Mesendoderm (in vitro differentiated cells): ENCODE results near the gene PYURF.

Source experiments
- DNase-seq: peaks from one replicate; pipeline ENCODE4 v3.0.0; 2013
- H2AK5ac ChIP-seq: 2 replicates; pipeline ENCODE4 v1.6.1; 2013; ENCODE audit warnings: low read length, inconsistent platforms
- H2BK120ac ChIP-seq: 2 replicates; pipeline ENCODE4 v1.6.1; 2013; ENCODE audit warnings: low read depth, mild to moderate bottlenecking, low read length, moderate library complexity, mixed read lengths
- H2BK15ac ChIP-seq: replicated peaks from 2 replicates; pipeline ENCODE4 v1.6.1; 2013; ENCODE audit warnings: low read depth, mild to moderate bottlenecking, moderate library complexity
- H2BK5ac ChIP-seq: 2 replicates; pipeline ENCODE4 v1.6.1; 2013; ENCODE audit warnings: low read length, inconsistent platforms
- H3K18ac ChIP-seq: 2 replicates; pipeline ENCODE4 v1.6.1; 2013; ENCODE audit warnings: mild to moderate bottlenecking, low read length, mixed read lengths
- H3K23ac ChIP-seq: one replicate; pipeline ENCODE4 v1.6.1; 2013; ENCODE audit warnings: low read length
- H3K27ac ChIP-seq: 2 replicates; pipeline ENCODE4 v1.5.1; 2013; ENCODE audit warnings: low read depth, mild to moderate bottlenecking, inconsistent platforms, low read length, moderate library complexity
- H3K27me3 ChIP-seq: 2 replicates; pipeline ENCODE4 v1.6.1; 2013; ENCODE audit warnings: low read length, control low read depth, mild to moderate bottlenecking, inconsistent platforms; ENCODE audit not compliant: insufficient read depth, poor library complexity
- H3K36me3 ChIP-seq: 2 replicates; pipeline ENCODE4 v1.6.1; 2013; ENCODE audit warnings: low read length, inconsistent platforms; ENCODE audit not compliant: control insufficient read depth, insufficient read depth
- H3K4ac ChIP-seq: one replicate; pipeline ENCODE4 v1.6.1; 2013; ENCODE audit warnings: low read depth, mild to moderate bottlenecking, low read length, moderate library complexity
- H3K4me1 ChIP-seq: 2 replicates; pipeline ENCODE4 v1.6.1; 2013; ENCODE audit warnings: low read depth, low read length, inconsistent platforms; ENCODE audit not compliant: control insufficient read depth
- H3K4me2 ChIP-seq: 2 replicates; pipeline ENCODE4 v1.6.1; 2013; ENCODE audit warnings: low read length
- H3K4me3 ChIP-seq: 2 replicates; pipeline ENCODE4 v1.5.1; 2013; ENCODE audit warnings: mild to moderate bottlenecking, low read length
- H3K56ac ChIP-seq: one replicate; pipeline ENCODE4 v1.6.1; 2013; ENCODE audit warnings: low read length
- H3K79me1 ChIP-seq: 2 replicates; pipeline ENCODE4 v1.6.1; 2013; ENCODE audit warnings: low read length, inconsistent platforms
- H3K79me2 ChIP-seq: 2 replicates; pipeline ENCODE4 v1.6.1; 2013; ENCODE audit warnings: mild to moderate bottlenecking, low read length; ENCODE audit not compliant: control insufficient read depth, insufficient read depth
- H3K9ac ChIP-seq: 2 replicates; pipeline ENCODE4 v1.6.1; 2013; ENCODE audit warnings: low read length, inconsistent platforms
- H4K5ac ChIP-seq: one replicate; pipeline ENCODE4 v1.6.1; 2013; ENCODE audit warnings: low read length
- H4K8ac ChIP-seq: one replicate; pipeline ENCODE4 v1.6.1; 2013; ENCODE audit warnings: low read depth, mild to moderate bottlenecking, control low read depth, low read length, moderate library complexity
- WGBS: extraction: QIAGEN DNeasy Blood & Tissue Kit; methylation state at CpG from one replicate; pipeline ENCODE4 v1.1.7; 2013; ENCODE audit warnings: low lambda C conversion rate, missing lambda C conversion rate; ENCODE audit not compliant: insufficient coverage; ENCODE audit errors: extremely low coverage; 5-methylcytosine and 5-hydroxymethylcytosine counted together

The PYURF gene

GRCh38 chr4:88537709-88538108 is 14.1 kb upstream of the PYURF start:
- no peak overlapping the region for H3K27ac ChIP-seq
- no peak for DNase-seq
- H3K4ac ChIP-seq = no peak overlapping the region
- no peak overlapping the region for H3K23ac ChIP-seq
- H3K27me3 ChIP-seq = no peaks in the 10 kb centered on the region
- H3K79me1 ChIP-seq = no peaks in the 10 kb centered on the region
- no peak overlapping the region for H2BK120ac ChIP-seq
- no peak overlapping the region for H2BK15ac ChIP-seq
- H2AK5ac ChIP-seq = no peak overlapping the region
- no peak overlapping the region for H3K18ac ChIP-seq
- no peak overlapping the region for H3K9ac ChIP-seq
- no peak overlapping the region for H3K4me2 ChIP-seq
- no peak overlapping the region for H3K56ac ChIP-seq
- no peak overlapping the region for H3K4me3 ChIP-seq
- WGBS = no CpG with 5 or more reads among the region's 1 CpG
- no peak overlapping the region for H4K5ac ChIP-seq
- no peak overlapping the region for H4K8ac ChIP-seq
- H3K79me2 ChIP-seq = no peaks in the 10 kb centered on the region
- H3K4me1 ChIP-seq = peaks cover 2% of the 10 kb centered on the region
- H2BK5ac ChIP-seq = no peak overlapping the region
- H3K36me3 ChIP-seq = no peaks in the 10 kb centered on the region

DNA sequence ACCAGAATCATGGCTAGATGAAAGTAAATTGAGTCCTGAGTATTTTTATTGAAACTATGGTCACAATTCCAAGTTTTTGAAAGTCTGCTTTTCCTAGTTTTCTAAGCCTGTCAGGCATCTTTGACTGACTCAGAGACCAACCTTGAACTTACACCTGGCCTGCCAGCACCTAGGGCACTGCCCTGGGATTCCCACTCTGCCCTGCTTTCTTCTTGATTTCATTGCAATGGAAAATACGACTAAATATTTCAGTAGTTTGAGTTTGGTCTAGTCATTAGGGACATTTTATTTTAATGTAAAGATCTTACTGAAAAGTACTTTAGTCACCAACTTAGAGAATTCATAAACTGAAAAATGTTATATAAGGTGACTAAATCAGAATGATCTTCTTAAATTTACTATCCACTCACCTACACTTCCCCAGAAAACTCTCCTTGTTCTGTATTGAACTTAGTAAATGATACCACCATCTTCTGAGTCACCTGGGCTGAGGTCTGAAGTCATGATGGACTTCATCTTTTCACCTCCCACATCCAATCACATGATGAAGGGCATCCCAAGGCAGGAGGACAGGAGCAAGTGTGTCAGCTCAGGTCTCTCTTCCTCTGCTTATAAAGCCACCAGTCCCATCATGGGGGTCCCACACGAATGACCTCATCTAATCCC is 11.6 kb upstream of the PYURF start:
- no peak overlapping the region for H3K27ac ChIP-seq
- no CpG with 5 or more reads among the region's 2 CpGs for WGBS

GRCh38 chr4:88533937-88534750 is 10.6 kb upstream of the PYURF start:
- Histone ChIP-seq H2BK15ac (no peak overlapping the region), H2BK5ac (no peak overlapping the region), H3K4me1 (peaks cover 2% of the 10 kb centered on the region), H3K4ac (no peak overlapping the region), H2AK5ac (no peak overlapping the region), H3K23ac (no peak overlapping the region), H3K27ac (peak overlapping the region; percentile 70), H3K9ac (no peak overlapping the region), H3K4me2 (no peak overlapping the region), H4K8ac (no peak overlapping the region), H3K4me3 (no peak overlapping the region), H3K79me2 (no peaks in the 10 kb centered on the region), H2BK120ac (no peak overlapping the region), H3K18ac (peak overlapping the region; percentile 92), H3K27me3 (no peaks in the 10 kb centered on the region), H3K79me1 (no peaks in the 10 kb centered on the region), H3K56ac (no peak overlapping the region), H3K36me3 (no peaks in the 10 kb centered on the region), H4K5ac (peak overlapping the region; percentile 10)
- peak; percentile 63 for DNase-seq
- no CpG with 5 or more reads among the region's 4 CpGs for WGBS

More for the DNA sequence above, 11.6 kb upstream of the PYURF start:
- no peak overlapping the region for H3K56ac ChIP-seq
- no peak overlapping the region for H2BK5ac ChIP-seq
- no peak overlapping the region for H3K23ac ChIP-seq
- H3K4me3 ChIP-seq = no peak overlapping the region
- no peak overlapping the region for H2BK15ac ChIP-seq
- H3K4ac ChIP-seq = no peak overlapping the region
- no peak overlapping the region for H3K9ac ChIP-seq
- H3K36me3 ChIP-seq = no peaks in the 10 kb centered on the region
- H3K4me1 ChIP-seq = peaks cover 2% of the 10 kb centered on the region
- H2AK5ac ChIP-seq = no peak overlapping the region
- H3K27me3 ChIP-seq = no peaks in the 10 kb centered on the region
- H3K79me2 ChIP-seq = no peaks in the 10 kb centered on the region
- H3K4me2 ChIP-seq = no peak overlapping the region
- H4K5ac ChIP-seq = no peak overlapping the region
- no peak overlapping the region for H3K18ac ChIP-seq
- H3K79me1 ChIP-seq = no peaks in the 10 kb centered on the region
- no peak overlapping the region for H2BK120ac ChIP-seq
- H4K8ac ChIP-seq = no peak overlapping the region
- DNase-seq = no peak

DNA sequence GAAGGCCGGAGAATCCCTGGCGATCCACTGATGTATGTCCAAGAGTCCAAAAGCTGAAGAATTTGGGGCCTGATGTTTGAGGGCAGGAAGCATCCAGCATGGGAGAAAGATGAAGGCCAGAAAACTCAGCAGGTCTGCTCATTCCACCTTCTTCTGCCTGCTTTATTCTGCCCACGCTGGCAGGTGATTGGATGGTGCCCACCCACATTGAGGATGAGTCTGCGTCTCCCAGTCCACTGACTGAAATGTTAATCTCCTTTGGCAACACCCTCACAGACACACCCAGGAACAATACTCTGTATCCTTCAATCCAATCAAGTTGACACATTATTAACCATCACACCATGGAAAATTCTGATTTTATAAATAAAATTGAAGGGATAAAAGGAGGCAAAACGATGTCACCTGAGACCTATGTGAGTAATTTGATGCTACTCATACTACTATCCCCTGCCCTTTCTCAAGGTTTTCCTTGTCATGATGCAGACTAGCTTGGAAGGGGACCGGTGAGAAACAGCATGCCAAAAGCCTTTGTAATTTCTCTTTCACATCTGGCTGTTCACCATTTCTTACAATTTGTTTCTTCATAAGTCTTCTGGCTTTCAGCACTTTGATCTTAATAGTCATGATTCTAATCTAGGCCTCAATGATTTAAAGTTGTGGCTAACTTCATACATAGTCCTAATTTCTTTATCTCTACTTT is 9.7 kb upstream of the PYURF start:
- Histone ChIP-seq H3K4ac (no peak overlapping the region), H3K27ac (no peak overlapping the region)

GRCh38 chr4:88531549-88531948 is 8.0 kb upstream of the PYURF start:
- H2BK15ac ChIP-seq = no peak overlapping the region
- no peak for DNase-seq
- no peak overlapping the region for H3K27ac ChIP-seq
- no peak overlapping the region for H3K18ac ChIP-seq
- no peak overlapping the region for H3K9ac ChIP-seq
- no peaks in the 10 kb centered on the region for H3K79me2 ChIP-seq
- no peak overlapping the region for H3K23ac ChIP-seq
- no CpG with 5 or more reads among the region's 3 CpGs for WGBS
- H3K4ac ChIP-seq = no peak overlapping the region
- no peak overlapping the region for H2BK120ac ChIP-seq
- H3K27me3 ChIP-seq = no peaks in the 10 kb centered on the region
- no peak overlapping the region for H2AK5ac ChIP-seq
- no peaks in the 10 kb centered on the region for H3K79me1 ChIP-seq
- no peak overlapping the region for H2BK5ac ChIP-seq
- H3K4me2 ChIP-seq = no peak overlapping the region
- H4K5ac ChIP-seq = no peak overlapping the region
- no peak overlapping the region for H4K8ac ChIP-seq
- H3K56ac ChIP-seq = no peak overlapping the region
- H3K36me3 ChIP-seq = no peaks in the 10 kb centered on the region
- H3K4me3 ChIP-seq = no peak overlapping the region
- H3K4me1 ChIP-seq = peaks cover 2% of the 10 kb centered on the region

More for the DNA sequence above, 9.7 kb upstream of the PYURF start:
- Histone ChIP-seq H3K4me2 (no peak overlapping the region), H3K56ac (no peak overlapping the region), H3K79me2 (no peaks in the 10 kb centered on the region), H3K18ac (no peak overlapping the region), H3K9ac (no peak overlapping the region), H2BK15ac (no peak overlapping the region), H3K27me3 (no peaks in the 10 kb centered on the region), H2BK5ac (no peak overlapping the region), H2AK5ac (no peak overlapping the region), H3K23ac (no peak overlapping the region), H3K4me3 (no peak overlapping the region), H2BK120ac (no peak overlapping the region), H3K79me1 (no peaks in the 10 kb centered on the region), H4K8ac (no peak overlapping the region), H3K36me3 (no peaks in the 10 kb centered on the region), H3K4me1 (peaks cover 2% of the 10 kb centered on the region), H4K5ac (no peak overlapping the region)
- DNase-seq = peak; percentile 42
- WGBS = no CpG with 5 or more reads among the region's 6 CpGs
